SW 1271 (cell line): ENCODE data around the gene PNPLA6.

Experiments used
- DNase-seq, 2 experiments: peaks; one replicate each; lab custom pipeline; 2025; lab: John Stamatoyannopoulos, UW

The PNPLA6 gene

GRCh38 chr19:7515645-7516151 lies 19.8 kb upstream of the PNPLA6 start, which contains the start of gene ZNF358:
Gene ZNF358 (plus strand): TSS chr19:7516103. CDS start chr19:7519243, 3,140 bp downstream.
- peak in 1 of 2 experiments; percentile 32 for DNase-seq

- DNase-seq, result no peak
Measured at GRCh38 chr19:7516333-7516732, 19.2 kb upstream of the PNPLA6 start.

- DNase-seq, result no peak
Measured at GRCh38 chr19:7516878-7517277, 18.6 kb upstream of the PNPLA6 start.

- no peak for DNase-seq
Measured at GRCh38 chr19:7519361-7520130, 16.0 kb upstream of the PNPLA6 start.

GRCh38 chr19:7520131-7521051 lies 15.1 kb upstream of the PNPLA6 start:
- no peak for DNase-seq

- DNase-seq, result no peak
Measured at GRCh38 chr19:7521551-7522071, 13.9 kb upstream of the PNPLA6 start.

GRCh38 chr19:7522072-7522922 lies 13.2 kb upstream of the PNPLA6 start, which contains the start of gene MCOLN1:
Gene MCOLN1 (plus strand): TSS chr19:7522624. CDS start chr19:7522751, 127 bp downstream.
- peak; percentile 90 to 95 for DNase-seq

- no peak for DNase-seq
Measured at GRCh38 chr19:7522923-7523667, 12.4 kb upstream of the PNPLA6 start.

- no peak for DNase-seq
Measured at GRCh38 chr19:7524523-7524922, 11.0 kb upstream of the PNPLA6 start.

- no peak for DNase-seq
Measured at GRCh38 chr19:7524992-7525739, 10.4 kb upstream of the PNPLA6 start.

- no peak for DNase-seq
Measured at GRCh38 chr19:7526059-7526929, 9.2 kb upstream of the PNPLA6 start.

- no peak for DNase-seq
Measured at GRCh38 chr19:7527516-7528191, 7.9 kb upstream of the PNPLA6 start.

- DNase-seq, result no peak
Measured at GRCh38 chr19:7528192-7528519, 7.4 kb upstream of the PNPLA6 start.

GRCh38 chr19:7528522-7529245 lies 6.8 kb upstream of the PNPLA6 start:
- DNase-seq, result no peak

- no peak for DNase-seq
Measured at GRCh38 chr19:7529246-7529600, 6.3 kb upstream of the PNPLA6 start.

GRCh38 chr19:7529610-7530490 lies 5.7 kb upstream of the PNPLA6 start:
- DNase-seq, result no peak
